Body of pancreas (tissue), 4 donors: ENCODE measurements around the gene IFT57.

ENCODE experiments used
- POLR2A ChIP-seq, 3 donors: fragments of 450-650 bp; IDR thresholded peaks; one replicate each; pipeline ENCODE4 v1.6.1; 2016; ENCODE audit warnings: antibody characterized with exemption in 3 of 3, mild to moderate bottlenecking in 2 of 3
- TF ChIP-seq, protein P1 (sequence below), 7 experiments: fragments of 450-650 bp in 4 of 7; fragments of 200-600 bp in 3 of 7; sonication (generic) in 3 of 7; IDR thresholded peaks; one replicate each; pipeline ENCODE4 v1.5.1; 2016 to 2019; ENCODE audit warnings: antibody characterized with exemption in 7 of 7

DNA sequence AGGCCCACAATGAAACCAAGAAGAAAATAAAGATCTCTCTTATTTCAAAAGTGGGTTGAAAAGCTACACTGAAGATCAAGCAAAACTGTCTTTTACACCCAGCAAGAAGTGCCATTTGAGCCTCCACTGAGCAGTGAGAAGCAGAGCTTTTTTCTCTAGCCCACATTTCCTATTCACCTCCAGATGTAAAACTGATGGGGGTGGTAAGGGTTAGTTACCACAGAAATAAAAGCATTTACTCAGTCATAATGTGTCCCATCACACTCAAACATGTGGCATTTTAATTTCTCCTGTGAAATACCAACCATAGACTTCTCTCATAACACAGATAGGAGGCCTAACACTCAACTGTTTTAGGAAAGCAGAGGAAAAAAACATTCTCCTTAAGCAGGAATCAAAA lies 21.0 kb downstream of the IFT57 start:
- TF ChIP-seq, protein P1, sequence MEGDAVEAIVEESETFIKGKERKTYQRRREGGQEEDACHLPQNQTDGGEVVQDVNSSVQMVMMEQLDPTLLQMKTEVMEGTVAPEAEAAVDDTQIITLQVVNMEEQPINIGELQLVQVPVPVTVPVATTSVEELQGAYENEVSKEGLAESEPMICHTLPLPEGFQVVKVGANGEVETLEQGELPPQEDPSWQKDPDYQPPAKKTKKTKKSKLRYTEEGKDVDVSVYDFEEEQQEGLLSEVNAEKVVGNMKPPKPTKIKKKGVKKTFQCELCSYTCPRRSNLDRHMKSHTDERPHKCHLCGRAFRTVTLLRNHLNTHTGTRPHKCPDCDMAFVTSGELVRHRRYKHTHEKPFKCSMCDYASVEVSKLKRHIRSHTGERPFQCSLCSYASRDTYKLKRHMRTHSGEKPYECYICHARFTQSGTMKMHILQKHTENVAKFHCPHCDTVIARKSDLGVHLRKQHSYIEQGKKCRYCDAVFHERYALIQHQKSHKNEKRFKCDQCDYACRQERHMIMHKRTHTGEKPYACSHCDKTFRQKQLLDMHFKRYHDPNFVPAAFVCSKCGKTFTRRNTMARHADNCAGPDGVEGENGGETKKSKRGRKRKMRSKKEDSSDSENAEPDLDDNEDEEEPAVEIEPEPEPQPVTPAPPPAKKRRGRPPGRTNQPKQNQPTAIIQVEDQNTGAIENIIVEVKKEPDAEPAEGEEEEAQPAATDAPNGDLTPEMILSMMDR (IDR thresholded peaks at IDR 0.05), result no peak
- TF ChIP-seq POLR2A (IDR thresholded peaks at IDR 0.05), result no peak
